Endothelial cell of umbilical vein (primary cell): ENCODE data around the gene NLRP6. TPM values are rescaled to one million over a fixed set of nuclear protein-coding genes. Genes with fewer than 3 reads are reported as not detected.

ENCODE experiments used
- BruUV-seq: library from RNA; stranded (reverse); fragments of 400-500 nt; replicated peaks from 2 replicates; lab custom pipeline; 2021; lab: Mats Ljungman, UMichigan
- CTCF ChIA-PET: fragments of 300-600, 350-600 bp; sonication (Branson Sonifier 250); formaldehyde crosslinking; loops from one replicate; lab custom pipeline; 2021; ENCODE audit warnings: antibody characterized with exemption, inconsistent platforms; lab: Charles Lee
- POLR2A ChIA-PET: fragments of 300-600, 350-600 bp; sonication (Branson Sonifier 250); formaldehyde crosslinking; loops from one replicate; lab custom pipeline; 2021; ENCODE audit warnings: antibody characterized with exemption, inconsistent platforms; lab: Charles Lee
- DNase-seq: peaks from one replicate; pipeline ENCODE4 v3.0.0-alpha.2; 2011; ENCODE audit warnings: low read depth, low spot score
- FAIRE-seq: peaks from 2 replicates; lab custom pipeline; 2011; peaks lifted over from hg19 to GRCh38; lab: Jason Lieb, UNC
- H2AFZ ChIP-seq: 2 replicates; pipeline ENCODE4 v1.6.0; 2012; ENCODE audit warnings: low read depth, low read length, control low read depth, inconsistent platforms
- H3K27ac ChIP-seq: 2 replicates; pipeline ENCODE4 v1.5.1; 2011; ENCODE audit warnings: low read depth, mild to moderate bottlenecking, control low read depth, low read length, moderate library complexity; ENCODE audit not compliant: insufficient read depth
- H3K27me3 ChIP-seq, 2 experiments: 2 replicates each; pipeline versions ENCODE4 v1.6.0 to v1.6.1; 2011; ENCODE audit warnings: low read length in 2 of 2, mixed read lengths in 1 of 2; ENCODE audit not compliant: control insufficient read depth in 2 of 2, insufficient read depth in 2 of 2
- H3K36me3 ChIP-seq, 2 experiments: 2 replicates in 1 of 2; 3 replicates in 1 of 2; pipeline ENCODE4 v1.5.1; 2011; ENCODE audit warnings: low read length in 2 of 2, mild to moderate bottlenecking in 1 of 2, moderate library complexity in 1 of 2; ENCODE audit not compliant: control insufficient read depth in 2 of 2, insufficient read depth in 2 of 2; ENCODE audit errors: extremely low read depth in 1 of 2
- H3K4me1 ChIP-seq: 3 replicates; pipeline ENCODE4 v1.5.1; 2011; ENCODE audit warnings: mild to moderate bottlenecking, low read length; ENCODE audit not compliant: control insufficient read depth, insufficient read depth; ENCODE audit errors: extremely low read depth
- H3K4me2 ChIP-seq: 2 replicates; pipeline ENCODE4 v1.6.1; 2011; ENCODE audit warnings: low read length, control low read depth, mixed read lengths; ENCODE audit not compliant: insufficient read depth
- H3K4me3 ChIP-seq, 3 experiments: fragments of 200-600 bp in 1 of 3; sonication (generic), shearing (Covaris generic) in 1 of 3; replicated peaks in 1 of 3; 2 replicates each; pipeline ENCODE4 v1.5.1; 2011 to 2016; ENCODE audit warnings: control low read depth in 3 of 3, low read length in 3 of 3, mild to moderate bottlenecking in 2 of 3, inconsistent platforms in 1 of 3, low read depth in 1 of 3, moderate library complexity in 1 of 3; ENCODE audit not compliant: insufficient read depth in 1 of 3
- H3K79me2 ChIP-seq: 2 replicates; pipeline ENCODE4 v1.6.0; 2012; ENCODE audit warnings: low read length, inconsistent platforms; ENCODE audit not compliant: control insufficient read depth, insufficient read depth
- H3K9ac ChIP-seq: replicated peaks from 2 replicates; pipeline ENCODE3; 2011; ENCODE audit warnings: low read length, control low read depth; ENCODE audit not compliant: insufficient read depth; ENCODE audit errors: extremely low read depth
- H3K9me1 ChIP-seq: replicated peaks from 3 replicates; pipeline ENCODE4 v1.6.0; 2011; ENCODE audit warnings: mild to moderate bottlenecking, low read length; ENCODE audit not compliant: control insufficient read depth, insufficient read depth; ENCODE audit errors: extremely low read depth
- H3K9me3 ChIP-seq: replicated peaks from 2 replicates; pipeline ENCODE4 v1.5.1; 2012; ENCODE audit warnings: low read length, inconsistent platforms; ENCODE audit not compliant: control insufficient read depth, insufficient read depth
- H4K20me1 ChIP-seq: replicated peaks from 2 replicates; pipeline ENCODE3; 2011; ENCODE audit warnings: mild to moderate bottlenecking, low read length; ENCODE audit not compliant: control insufficient read depth, insufficient read depth; ENCODE audit errors: extremely low read depth
- CTCF ChIP-seq, 2 donors: IDR thresholded peaks; 1 replicate in 1 of 2; 2 replicates in 1 of 2; pipeline ENCODE4 v1.5.1; 2011; ENCODE audit warnings: low read length in 2 of 2, mild to moderate bottlenecking in 2 of 2, moderate library complexity in 2 of 2, control low read depth in 1 of 2, inconsistent platforms in 1 of 2, low read depth in 1 of 2; ENCODE audit not compliant: insufficient read depth in 1 of 2; ENCODE audit errors: extremely low read depth in 1 of 2
- EZH2 ChIP-seq: IDR thresholded peaks from 2 replicates; pipeline ENCODE4 v1.6.1; 2012; ENCODE audit warnings: borderline replicate concordance, low read depth, mild to moderate bottlenecking, moderate library complexity, low read length, inconsistent platforms; ENCODE audit not compliant: severe bottlenecking
- FOS ChIP-seq: IDR thresholded peaks from 2 replicates; pipeline ENCODE4 v1.6.1; 2011; ENCODE audit warnings: mild to moderate bottlenecking, low read length, moderate library complexity, borderline replicate concordance; ENCODE audit not compliant: insufficient read depth
- GATA2 ChIP-seq: IDR thresholded peaks from 2 replicates; pipeline ENCODE4 v1.7.0; 2011; ENCODE audit warnings: low read depth, mild to moderate bottlenecking, moderate library complexity, mixed read lengths, low read length; ENCODE audit not compliant: insufficient read length, insufficient read depth
- JUN ChIP-seq: IDR thresholded peaks from 2 replicates; pipeline ENCODE4 v1.6.1; 2011; ENCODE audit warnings: borderline replicate concordance, low read depth; ENCODE audit not compliant: insufficient read length, insufficient read depth
- MAX ChIP-seq: IDR thresholded peaks from 2 replicates; pipeline ENCODE4 v1.6.1; 2011; ENCODE audit not compliant: insufficient read depth, insufficient read length
- MYC ChIP-seq: IDR thresholded peaks from one replicate; pipeline ENCODE4 v1.6.1; 2011; ENCODE audit warnings: mild to moderate bottlenecking, low read depth, low read length
- POLR2A ChIP-seq: IDR thresholded peaks from 2 replicates; pipeline ENCODE4 v1.6.1; 2012; ENCODE audit warnings: low read depth, mild to moderate bottlenecking, control low read depth, low read length
- POLR2AphosphoS5 ChIP-seq: IDR thresholded peaks from 2 replicates; pipeline ENCODE4 v1.6.1; 2012; ENCODE audit warnings: low read depth, mild to moderate bottlenecking, control low read depth, low read length, moderate library complexity; ENCODE audit not compliant: insufficient read depth
- dilution Hi-C: fragments of 300-500 bp; cut with MboI; formaldehyde crosslinking; loops from one replicate; pipeline ENCODE4 v1.15.0; 2019; ENCODE audit warnings: low sequenced_read_pairs; ENCODE audit not compliant: extremely low pct_ligation_motif_present
- intact Hi-C: fragments of 100-400 bp; cut with micrococcal nuclease; formaldehyde crosslinking; loops from one replicate; pipeline ENCODE4 v1.10.0; 2022
- polyA plus RNA-seq, 4 experiments: library from polyadenylated mRNA; depleted of rRNA in 3 of 4; stranded (reverse) in 3 of 4; unstranded in 1 of 4; fragments of >200 nt; gene quantifications; 2 replicates each; pipeline versions ENCODE4 v1.2.1 to v1.2.3, GENCODE V29; 2011 to 2012; ENCODE audit warnings: missing spikeins in 1 of 4
- total RNA-seq: library from RNA; stranded (reverse); gene quantifications from 2 replicates; pipeline ENCODE4 v1.2.3, GENCODE V29; 2021

The NLRP6 gene
- total and polyA plus RNA-seq, 2 donors (not counting 3 experiments of a cell fraction or from before 2014, with no cell fraction given), result not detected

- H3K27ac ChIP-seq, result no peak overlapping the region
- ChIA-PET POLR2A (no interaction called here), CTCF (interaction anchor here (0.9 to 1.5 kb wide), 2 partner anchors 24 to 104 kb away, joined by 3 to 4 read pairs; no protein-coding TSS in a partner anchor)
- dilution Hi-C loops (no loop called here), intact Hi-C loops (no loop called here)
- no peak for DNase-seq
- H3K9me1 ChIP-seq, result no peaks in the 10 kb centered on the region
- no peak overlapping the region for H3K4me2 ChIP-seq
- no peaks in the 10 kb centered on the region for H4K20me1 ChIP-seq
- BruUV-seq, result no TSS peak
- no peaks in the 10 kb centered on the region for H3K27me3 ChIP-seq
- no peak overlapping the region for H3K4me3 ChIP-seq
- FAIRE-seq, result no peak
- H3K4me1 ChIP-seq, result no peaks in the 10 kb centered on the region
- TF ChIP-seq MYC (no peak), POLR2AphosphoS5 (no peak), GATA2 (no peak), EZH2 (no peak), CTCF (IDR thresholded peaks at IDR 0.05; ENCODE audit: extremely low read depth in 1 of 2, insufficient read depth in 1 of 2, low read depth in 1 of 2, low read length in 2 of 2) (no peak), POLR2A (no peak), MAX (no peak), JUN (no peak), FOS (no peak)
- peaks cover 4 to 8% of the 10 kb centered on the region in 2 experiments for H3K36me3 ChIP-seq
- H3K9me3 ChIP-seq, result no peaks in the 10 kb centered on the region
- no peaks in the 10 kb centered on the region for H3K79me2 ChIP-seq
- no peak overlapping the region for H3K9ac ChIP-seq
- H2AFZ ChIP-seq, result no peak overlapping the region
These were observed 20.3 kb upstream of the NLRP6 start for GRCh38 chr11:257766-258493.
